ENCODE measurements around the gene MATN3. TPM values are rescaled to one million over a fixed set of nuclear protein-coding genes. Genes with fewer than 3 reads are reported as not detected.

The MATN3 gene
- total and polyA plus RNA-seq, 2 donors (not counting 3 experiments of a cell fraction or from before 2014, with no cell fraction given) = 1.8 to 3.4 TPM

DNA sequence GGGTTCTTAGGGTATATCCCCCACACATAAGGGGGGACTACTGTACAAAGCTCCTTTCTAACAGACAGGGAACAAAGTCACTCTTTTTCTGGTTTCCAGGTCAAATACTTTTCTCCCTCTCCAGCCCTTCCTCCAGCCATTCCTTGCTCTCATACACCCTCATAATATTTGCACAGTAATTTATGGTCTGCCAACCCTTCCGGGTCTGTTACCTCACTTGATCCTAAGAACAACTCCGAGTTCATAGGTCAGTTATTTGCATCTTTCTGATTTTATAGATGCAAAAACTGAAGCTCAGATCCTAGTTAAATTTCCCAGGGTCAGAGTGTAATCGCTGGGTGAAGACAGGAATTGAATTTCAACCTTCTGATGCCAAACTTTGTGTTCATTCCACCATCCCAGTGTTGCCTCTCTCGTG, 14.8 kb upstream of the MATN3 start:
- Histone ChIP-seq H3K79me2 (ENCODE audit: control insufficient read depth, insufficient read depth, low read length) (no peaks in the 10 kb centered on the region), H3K27me3 (ENCODE audit: control insufficient read depth in 2 of 2, insufficient read depth in 2 of 2, low read length in 2 of 2) (no peaks in the 10 kb centered on the region), H3K9me1 (replicated peaks; ENCODE audit: control insufficient read depth, extremely low read depth, insufficient read depth, low read length) (no peaks in the 10 kb centered on the region), H3K27ac (ENCODE audit: insufficient read depth, low read depth, low read length) (peak overlapping the region; percentile 74), H2AFZ (ENCODE audit: low read depth, low read length) (no peak overlapping the region), H3K4me1 (ENCODE audit: control insufficient read depth, extremely low read depth, insufficient read depth, low read length) (peaks cover 21% of the 10 kb centered on the region), H3K4me3 (replicated peaks in 1 of 3; ENCODE audit: insufficient read depth in 1 of 3, low read depth in 1 of 3, low read length in 3 of 3) (peak overlapping the region in 1 of 3 experiments; percentile 3), H3K36me3 (ENCODE audit: control insufficient read depth in 2 of 2, extremely low read depth in 1 of 2, insufficient read depth in 2 of 2, low read length in 2 of 2) (peaks cover 3 to 5% of the 10 kb centered on the region in 2 experiments), H4K20me1 (replicated peaks; ENCODE audit: control insufficient read depth, extremely low read depth, insufficient read depth, low read length) (no peaks in the 10 kb centered on the region), H3K4me2 (ENCODE audit: insufficient read depth, low read length) (peak overlapping the region; percentile 85), H3K9me3 (replicated peaks; ENCODE audit: control insufficient read depth, insufficient read depth, low read length) (no peaks in the 10 kb centered on the region), H3K9ac (replicated peaks; ENCODE audit: extremely low read depth, insufficient read depth, low read length) (peak overlapping the region; percentile 52)
- no peak for FAIRE-seq
- ChIA-PET POLR2A (no interaction called here), CTCF (interaction anchor here (1.0 to 3.3 kb wide), 11 partner anchors 9 to 67 kb away, joined by 3 to 31 read pairs (median 6); partner anchors contain the start of genes LAPTM4A and MATN3)
- no TSS peak for BruUV-seq (replicated peaks)
- dilution Hi-C loops (cut with MboI; ENCODE audit: extremely low pct_ligation_motif_present, low sequenced_read_pairs) = no loop called here
- peak; percentile 54 for DNase-seq (ENCODE audit: low read depth, low spot score)
- TF ChIP-seq POLR2A (IDR thresholded peaks at IDR 0.05; ENCODE audit: low read depth, low read length) (no peak), FOS (IDR thresholded peaks at IDR 0.05; ENCODE audit: borderline replicate concordance, insufficient read depth, low read length) (no peak), MYC (IDR thresholded peaks at IDR 0.05; ENCODE audit: low read depth, low read length) (no peak), EZH2 (IDR thresholded peaks at IDR 0.05; ENCODE audit: borderline replicate concordance, low read depth, low read length, severe bottlenecking) (no peak)
- TF ChIP-seq, protein P1, sequence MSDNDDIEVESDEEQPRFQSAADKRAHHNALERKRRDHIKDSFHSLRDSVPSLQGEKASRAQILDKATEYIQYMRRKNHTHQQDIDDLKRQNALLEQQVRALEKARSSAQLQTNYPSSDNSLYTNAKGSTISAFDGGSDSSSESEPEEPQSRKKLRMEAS (IDR thresholded peaks at IDR 0.05; ENCODE audit: insufficient read depth, insufficient read length) = no peak
- intact Hi-C loops (cut with micrococcal nuclease) = loop anchor here (1.0 kb wide), 2 partner anchors 10 to 24 kb away; partner anchors contain the start of gene LAPTM4A

DNA sequence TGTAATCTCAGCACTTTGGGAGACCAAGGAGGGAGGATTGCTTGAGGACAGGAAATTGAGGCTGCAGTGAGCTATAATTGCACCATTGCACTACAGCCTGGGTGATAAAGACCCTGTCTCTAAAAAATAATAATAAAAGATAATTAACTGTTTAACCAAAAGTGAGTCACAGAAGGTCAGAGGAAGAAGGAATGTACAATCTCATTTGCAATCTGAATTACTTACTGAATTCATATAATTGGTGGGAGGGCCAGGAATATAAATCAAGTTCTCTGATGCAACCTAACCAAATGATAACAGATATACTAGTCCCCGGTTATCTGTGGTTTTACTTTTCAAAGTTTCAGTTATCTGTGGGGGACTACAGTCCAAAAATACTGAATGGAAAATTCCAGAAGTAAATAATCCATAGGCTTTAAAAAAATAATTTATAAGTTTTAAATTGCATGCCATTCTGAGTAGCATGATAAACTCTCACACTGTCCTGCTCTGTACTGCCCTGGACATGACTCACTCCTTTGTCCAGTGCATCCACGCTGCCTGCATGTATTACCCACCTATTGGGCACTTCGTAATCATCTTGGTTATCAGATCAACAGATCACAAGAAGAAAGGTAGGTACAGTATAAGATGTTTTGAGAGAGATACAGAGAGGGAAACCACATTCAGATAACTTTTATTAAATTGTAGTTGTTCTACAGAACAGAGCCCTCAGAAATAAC, 12.8 kb upstream of the MATN3 start:
- no peak overlapping the region for H3K4me2 ChIP-seq (ENCODE audit: insufficient read depth, low read length)
- POLR2A ChIA-PET = no interaction called here

More for the DNA sequence above, 12.8 kb upstream of the MATN3 start:
- Histone ChIP-seq H3K79me2 (ENCODE audit: control insufficient read depth, insufficient read depth, low read length) (no peaks in the 10 kb centered on the region), H3K9me3 (replicated peaks; ENCODE audit: control insufficient read depth, insufficient read depth, low read length) (no peaks in the 10 kb centered on the region), H3K36me3 (ENCODE audit: control insufficient read depth in 2 of 2, extremely low read depth in 1 of 2, insufficient read depth in 2 of 2, low read length in 2 of 2) (peaks cover 2 to 3% of the 10 kb centered on the region in 2 experiments), H3K4me3 (replicated peaks in 1 of 3; ENCODE audit: insufficient read depth in 1 of 3, low read depth in 1 of 3, low read length in 3 of 3) (no peak overlapping the region), H3K4me1 (ENCODE audit: control insufficient read depth, extremely low read depth, insufficient read depth, low read length) (peaks cover 21% of the 10 kb centered on the region), H3K27me3 (ENCODE audit: control insufficient read depth in 2 of 2, insufficient read depth in 2 of 2, low read length in 2 of 2) (no peaks in the 10 kb centered on the region), H3K9ac (replicated peaks; ENCODE audit: extremely low read depth, insufficient read depth, low read length) (no peak overlapping the region), H3K27ac (ENCODE audit: insufficient read depth, low read depth, low read length) (no peak overlapping the region), H4K20me1 (replicated peaks; ENCODE audit: control insufficient read depth, extremely low read depth, insufficient read depth, low read length) (no peaks in the 10 kb centered on the region), H2AFZ (ENCODE audit: low read depth, low read length) (no peak overlapping the region), H3K9me1 (replicated peaks; ENCODE audit: control insufficient read depth, extremely low read depth, insufficient read depth, low read length) (no peaks in the 10 kb centered on the region)
- CTCF ChIA-PET = interaction anchor here (2.5 kb wide), 1 partner anchor 10 kb away, joined by 13 read pairs; no protein-coding TSS in a partner anchor
- intact Hi-C loops (cut with micrococcal nuclease) = no loop called here
- dilution Hi-C loops (cut with MboI; ENCODE audit: extremely low pct_ligation_motif_present, low sequenced_read_pairs) = no loop called here
- TF ChIP-seq EZH2 (IDR thresholded peaks at IDR 0.05; ENCODE audit: borderline replicate concordance, low read depth, low read length, severe bottlenecking) (no peak), POLR2A (IDR thresholded peaks at IDR 0.05; ENCODE audit: low read depth, low read length) (no peak), MYC (IDR thresholded peaks at IDR 0.05; ENCODE audit: low read depth, low read length) (peak; percentile 26), FOS (IDR thresholded peaks at IDR 0.05; ENCODE audit: borderline replicate concordance, insufficient read depth, low read length) (peak; percentile 51), POLR2AphosphoS5 (IDR thresholded peaks at IDR 0.05; ENCODE audit: insufficient read depth, low read depth, low read length) (no peak), GATA2 (IDR thresholded peaks at IDR 0.05; ENCODE audit: insufficient read depth, insufficient read length, low read depth, low read length) (peak; percentile 44), JUN (IDR thresholded peaks at IDR 0.05; ENCODE audit: borderline replicate concordance, insufficient read depth, insufficient read length, low read depth) (peak; percentile 37)
- TF ChIP-seq, protein P2, sequence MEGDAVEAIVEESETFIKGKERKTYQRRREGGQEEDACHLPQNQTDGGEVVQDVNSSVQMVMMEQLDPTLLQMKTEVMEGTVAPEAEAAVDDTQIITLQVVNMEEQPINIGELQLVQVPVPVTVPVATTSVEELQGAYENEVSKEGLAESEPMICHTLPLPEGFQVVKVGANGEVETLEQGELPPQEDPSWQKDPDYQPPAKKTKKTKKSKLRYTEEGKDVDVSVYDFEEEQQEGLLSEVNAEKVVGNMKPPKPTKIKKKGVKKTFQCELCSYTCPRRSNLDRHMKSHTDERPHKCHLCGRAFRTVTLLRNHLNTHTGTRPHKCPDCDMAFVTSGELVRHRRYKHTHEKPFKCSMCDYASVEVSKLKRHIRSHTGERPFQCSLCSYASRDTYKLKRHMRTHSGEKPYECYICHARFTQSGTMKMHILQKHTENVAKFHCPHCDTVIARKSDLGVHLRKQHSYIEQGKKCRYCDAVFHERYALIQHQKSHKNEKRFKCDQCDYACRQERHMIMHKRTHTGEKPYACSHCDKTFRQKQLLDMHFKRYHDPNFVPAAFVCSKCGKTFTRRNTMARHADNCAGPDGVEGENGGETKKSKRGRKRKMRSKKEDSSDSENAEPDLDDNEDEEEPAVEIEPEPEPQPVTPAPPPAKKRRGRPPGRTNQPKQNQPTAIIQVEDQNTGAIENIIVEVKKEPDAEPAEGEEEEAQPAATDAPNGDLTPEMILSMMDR (IDR thresholded peaks at IDR 0.05; ENCODE audit: extremely low read depth in 1 of 2, insufficient read depth in 1 of 2, low read depth in 1 of 2, low read length in 2 of 2) = no peak
- TF ChIP-seq, protein P1 (IDR thresholded peaks at IDR 0.05; ENCODE audit: insufficient read depth, insufficient read length) = no peak
- BruUV-seq (replicated peaks) = no TSS peak
- FAIRE-seq = peak; percentile 24
- peak; percentile 36 for DNase-seq (ENCODE audit: low read depth, low spot score)

Measured in endothelial cell of umbilical vein (primary cell).